Gastrocnemius medialis (tissue), 4 donors: Measurements from ENCODE around the gene SPRN.

Source experiments
- CTCF ChIP-seq, 5 experiments: fragments of 450-650 bp in 3 of 5; fragments of 200-600 bp in 2 of 5; sonication (generic) in 2 of 5; IDR thresholded peaks in 4 of 5; conservative IDR thresholded peaks in 1 of 5; 1 replicate in 4 of 5; 2 replicates in 1 of 5; pipeline ENCODE4 v1.5.1; 2016 to 2019; ENCODE audit warnings: antibody characterized with exemption in 5 of 5, mild to moderate bottlenecking in 3 of 5, moderate library complexity in 3 of 5
- POLR2A ChIP-seq, 2 donors: fragments of 450-650 bp; IDR thresholded peaks; one replicate each; pipeline ENCODE4 v1.6.1; 2017; ENCODE audit warnings: antibody characterized with exemption in 2 of 2, mild to moderate bottlenecking in 2 of 2, moderate library complexity in 2 of 2

- no peak for TF ChIP-seq CTCF (IDR thresholded peaks at IDR 0.05 in 4 of 5, conservative IDR thresholded peaks at IDR 0.05 in 1 of 5)
- no peak for TF ChIP-seq POLR2A (IDR thresholded peaks at IDR 0.05)
Measured at GRCh38 chr10:133397938-133398337, 26.5 kb downstream of the SPRN start.
